Measurements from ENCODE around the gene SLC2A5.
"Not testable (repeated sequence)": the region's sequence is repeated elsewhere in the genome, so short reads cannot be mapped to it uniquely, and the experiment has no call there.

Gene SLC2A5

DNA sequence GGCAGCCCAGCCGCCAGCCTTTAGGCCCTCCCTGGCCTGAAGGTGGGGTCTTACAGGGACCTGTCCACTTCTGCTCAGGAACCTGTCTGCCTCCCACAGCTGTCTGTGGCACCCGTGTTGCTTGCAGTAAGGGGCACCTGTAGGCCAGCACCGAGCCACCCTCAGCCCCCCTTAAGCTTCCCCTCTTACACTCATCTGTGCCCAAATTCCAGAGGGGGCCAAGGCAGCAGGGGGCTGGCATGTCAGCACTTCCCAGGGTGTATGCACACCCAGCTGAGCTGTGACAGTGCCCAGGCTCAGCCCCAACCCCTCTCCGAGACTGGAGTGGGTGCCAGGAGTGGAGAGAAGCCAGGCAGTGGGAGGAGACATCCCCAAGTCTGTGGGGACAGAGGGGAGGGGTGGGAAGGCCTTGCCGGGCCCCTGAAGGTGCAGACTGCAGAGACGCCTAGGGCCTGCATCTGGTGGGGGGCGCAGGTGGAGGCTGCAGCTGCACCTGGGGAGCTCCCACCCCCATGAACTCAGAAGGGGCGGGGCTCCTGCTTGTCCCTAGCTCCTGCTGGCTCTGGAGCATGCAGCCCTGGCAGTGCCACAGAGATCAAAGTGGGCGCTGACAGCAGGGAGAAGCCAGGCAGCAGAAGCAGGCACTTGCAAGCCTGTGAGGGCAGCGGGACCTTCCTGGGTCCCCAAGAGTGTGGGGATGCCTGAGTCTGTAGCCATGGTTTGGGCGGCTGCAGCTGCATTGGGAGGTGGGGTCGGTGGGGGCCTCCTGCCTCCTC, 37.8 kb downstream of the SLC2A5 start:
- DNase-seq = no peak

DNA sequence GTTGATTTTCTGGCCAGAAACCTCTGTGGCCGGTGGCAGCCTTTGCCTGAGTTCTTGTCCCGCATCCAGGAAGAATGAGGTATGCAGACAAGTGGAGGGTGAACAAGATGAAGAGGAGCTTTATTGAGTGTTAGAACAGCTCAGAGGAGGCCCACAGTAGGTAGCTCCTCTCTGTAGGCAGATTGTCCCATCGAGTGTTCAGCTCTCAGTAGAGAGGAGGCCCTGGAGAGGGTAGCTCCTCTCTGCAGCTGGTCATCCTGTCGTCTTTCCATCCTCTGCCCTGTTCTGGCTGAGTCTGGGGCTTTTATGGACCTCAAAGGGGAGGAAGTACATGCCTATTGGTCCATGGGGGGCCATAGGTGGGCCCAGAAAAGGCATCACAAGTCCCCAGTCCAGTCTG, 38.4 kb downstream of the SLC2A5 start:
- not testable (repeated sequence) for DNase-seq

DNA sequence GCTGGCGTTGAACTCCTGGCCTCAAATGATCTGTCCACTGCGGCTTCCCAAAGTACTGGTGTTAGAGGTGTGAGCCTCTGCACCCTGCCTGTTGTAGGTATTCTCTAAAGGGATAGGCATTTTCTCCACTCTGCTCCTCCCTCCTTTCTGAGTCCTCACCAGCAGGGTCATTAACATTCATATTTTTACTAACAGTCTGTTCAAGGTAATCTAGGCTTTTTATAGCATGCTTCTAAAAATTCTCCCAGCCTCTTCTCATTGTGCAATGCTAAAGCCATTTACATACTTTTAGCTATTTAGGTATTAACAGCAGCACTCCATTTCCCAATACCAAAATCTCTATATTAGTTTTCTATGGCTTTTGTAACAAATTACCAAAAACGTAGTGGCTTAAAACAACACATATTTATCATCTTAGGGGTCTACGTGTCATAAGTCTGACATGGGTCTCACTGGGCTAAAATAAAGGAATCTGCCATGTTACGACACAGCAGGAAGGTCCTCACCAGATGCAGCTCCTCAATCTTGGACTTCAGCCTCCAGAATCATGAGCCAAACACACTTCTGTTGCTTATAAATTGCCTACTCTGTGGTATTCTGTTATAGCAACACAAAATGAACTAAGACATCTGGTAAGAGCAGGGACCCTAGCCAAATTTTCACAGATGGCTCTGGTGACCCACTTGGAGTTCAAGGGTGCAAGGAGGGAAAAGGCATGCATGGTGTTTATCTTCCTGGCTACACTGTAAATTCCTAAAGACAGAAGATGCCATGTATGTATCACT, 40.3 kb downstream of the SLC2A5 start:
- no peak for DNase-seq

DNA sequence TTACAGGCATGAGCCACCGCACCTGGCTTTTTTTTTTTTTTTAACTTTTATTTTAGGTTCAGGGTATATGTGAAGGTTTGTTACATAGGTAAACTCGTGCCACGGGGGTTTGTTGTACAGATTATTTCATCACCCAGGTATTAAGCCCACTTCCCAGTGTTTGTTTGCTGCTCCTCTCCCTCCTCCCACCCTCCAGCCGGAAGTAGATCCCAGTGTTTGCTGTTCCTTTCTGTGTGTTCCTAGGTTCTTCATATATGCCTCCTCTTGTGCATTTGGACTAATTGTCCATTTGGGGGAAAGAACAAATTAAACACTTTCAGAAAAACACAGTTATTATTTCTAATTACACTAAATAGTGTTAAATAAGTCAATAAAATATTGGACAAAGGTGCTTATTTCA, 42.1 kb downstream of the SLC2A5 start:
- DNase-seq = no peak

DNA sequence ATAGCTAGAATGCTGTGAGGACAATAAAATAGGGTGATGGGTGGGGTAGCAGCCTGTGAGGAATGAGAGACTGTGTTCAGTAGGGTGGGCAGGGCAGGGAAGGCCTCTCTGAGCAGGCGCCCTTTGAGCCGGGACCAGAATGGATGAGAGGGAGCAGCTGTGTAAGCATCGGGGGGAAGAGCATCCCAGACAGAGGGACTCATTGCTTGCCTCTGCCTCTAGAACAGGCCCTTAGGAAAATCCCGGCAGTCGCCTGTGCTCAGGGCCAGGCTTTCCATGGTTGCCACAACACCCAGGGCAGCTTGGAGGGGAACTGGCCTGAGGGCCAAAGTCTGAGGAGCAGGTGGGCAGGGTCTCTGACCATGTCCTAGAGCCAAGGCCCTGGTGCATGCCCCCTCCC, 44.0 kb downstream of the SLC2A5 start:
- DNase-seq = no peak

DNA sequence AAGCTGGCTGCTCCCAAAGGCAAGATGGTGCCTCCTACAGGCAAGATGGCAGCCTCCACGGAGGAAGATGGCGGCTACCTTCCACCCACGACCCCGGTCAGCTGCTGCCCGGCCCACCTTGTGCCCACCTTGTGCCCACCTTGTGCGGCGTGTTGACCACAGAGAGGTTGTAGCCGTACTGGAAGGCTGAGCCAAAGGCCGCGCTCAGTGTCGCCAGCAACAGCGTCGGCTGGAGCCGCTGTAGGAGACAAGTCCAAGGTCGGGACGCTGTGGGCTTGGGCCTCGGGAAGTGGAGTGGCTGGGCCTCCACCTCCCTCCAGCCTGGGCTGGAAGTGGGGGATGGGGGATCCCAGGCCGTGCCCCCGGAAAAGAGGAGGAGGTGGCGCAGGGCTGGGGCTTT, 44.6 kb downstream of the SLC2A5 start:
- DNase-seq = no peak

DNA sequence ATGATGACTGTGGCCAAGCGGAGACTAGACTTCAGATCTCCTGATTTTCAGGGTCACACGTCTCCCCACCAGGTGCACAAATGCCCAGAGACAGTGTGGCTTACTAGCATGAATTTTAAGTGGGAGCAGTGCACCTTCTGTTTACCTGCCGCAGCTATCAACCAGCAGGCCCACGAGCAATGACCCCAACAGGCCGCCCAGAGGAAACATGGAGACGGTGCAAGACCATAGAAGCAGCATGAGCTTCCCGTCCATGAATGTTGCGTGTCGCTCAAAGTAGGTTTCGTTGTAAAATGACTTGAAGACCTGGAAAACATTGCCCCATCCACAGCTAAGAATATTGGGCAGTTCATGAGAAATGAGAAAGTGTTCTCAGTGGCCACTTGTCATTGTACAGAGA, 46.7 kb downstream of the SLC2A5 start:
- DNase-seq = no peak

DNA sequence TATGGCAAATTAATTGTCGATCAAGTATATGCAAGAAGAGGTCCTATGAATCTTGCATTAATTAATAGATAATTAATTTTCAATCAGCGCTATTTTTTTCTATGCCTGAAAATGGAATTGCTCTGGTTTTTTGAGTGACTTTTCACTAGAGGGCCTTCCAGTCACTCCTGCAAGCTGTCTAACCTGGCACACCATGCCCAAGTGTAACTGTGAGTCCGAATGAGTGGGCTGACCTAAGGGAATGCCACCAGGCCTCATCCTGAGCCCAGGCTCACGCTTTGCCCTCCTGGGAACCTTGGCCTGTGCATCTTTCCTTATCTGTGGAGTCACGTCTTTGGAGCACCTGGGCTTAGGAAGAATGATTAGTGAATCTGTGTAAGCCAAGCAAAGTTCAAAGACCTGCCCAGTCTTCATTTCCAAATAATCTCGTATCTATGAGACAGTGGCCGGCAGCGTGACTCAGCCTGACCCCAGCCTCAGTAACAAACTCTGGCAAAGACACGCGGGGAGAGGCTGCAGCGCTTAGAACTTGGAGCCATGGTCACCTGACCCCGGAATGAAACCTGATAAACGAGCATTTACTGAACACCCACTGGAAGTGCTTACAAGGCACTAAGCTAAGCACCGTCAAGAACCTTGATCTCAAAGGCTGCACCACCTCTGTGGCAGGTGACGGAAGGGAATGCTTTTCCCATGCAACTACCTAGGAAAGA, 47.3 kb downstream of the SLC2A5 start:
- DNase-seq = not testable (repeated sequence)

DNA sequence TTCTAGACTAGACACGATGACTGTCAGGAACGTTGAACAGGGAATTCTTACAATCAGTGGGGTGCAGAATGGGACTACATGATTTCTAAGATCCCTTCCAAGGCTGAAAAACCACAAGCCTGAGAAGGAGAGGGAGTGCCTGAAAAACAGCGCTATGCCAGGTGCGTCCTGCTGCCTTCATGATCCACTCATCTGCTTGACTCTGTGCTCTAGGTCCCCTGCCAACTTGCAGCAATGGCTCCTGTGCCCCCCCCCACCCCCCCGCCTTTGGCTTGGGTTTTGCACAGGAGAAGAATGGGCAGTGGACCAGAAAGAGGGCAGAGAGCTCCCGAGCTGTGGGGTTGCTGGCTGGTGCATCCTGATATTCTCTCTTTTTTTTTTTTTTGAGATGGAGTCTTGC, 49.1 kb downstream of the SLC2A5 start:
- no peak for DNase-seq

DNA sequence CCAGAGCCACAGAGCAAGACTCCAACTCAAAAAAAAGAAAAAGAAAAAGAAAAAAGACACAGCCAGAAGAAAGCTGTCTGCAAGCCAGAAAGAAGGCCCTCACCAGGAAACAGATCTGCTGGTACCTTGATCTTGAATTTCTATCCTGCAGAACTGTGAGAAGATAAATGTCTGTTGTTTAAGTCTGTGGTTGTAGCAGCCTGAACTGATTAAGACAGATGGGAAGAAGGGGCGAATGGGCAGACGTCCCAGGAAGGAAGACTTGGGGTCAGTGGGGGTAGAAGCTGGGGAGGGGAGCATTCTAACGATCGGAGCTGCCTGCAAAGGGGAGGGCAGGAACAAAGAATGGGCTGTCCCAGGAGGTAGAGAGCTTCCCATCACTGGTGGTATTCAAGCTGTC, 49.5 kb downstream of the SLC2A5 start:
- DNase-seq = no peak

DNA sequence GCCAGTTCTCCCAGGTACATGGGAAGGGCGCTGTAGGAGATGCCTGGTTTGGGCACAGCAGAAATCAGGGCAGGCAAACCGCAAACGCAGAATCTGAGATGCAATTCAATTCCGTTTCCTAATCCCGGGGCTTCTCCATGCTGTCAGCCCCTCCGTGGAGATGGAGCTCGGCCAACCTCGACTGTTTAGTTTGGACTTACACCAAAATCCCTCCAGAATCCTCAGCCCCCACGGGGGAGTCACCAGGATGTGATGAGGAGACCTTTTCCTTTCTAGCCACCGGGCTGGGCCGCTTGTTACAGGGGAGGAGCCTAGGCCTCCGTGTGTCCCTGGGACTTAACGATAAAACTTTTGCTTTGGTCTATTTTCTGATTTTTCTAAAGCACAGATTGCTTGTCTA, 51.1 kb downstream of the SLC2A5 start:
- DNase-seq = no peak

DNA sequence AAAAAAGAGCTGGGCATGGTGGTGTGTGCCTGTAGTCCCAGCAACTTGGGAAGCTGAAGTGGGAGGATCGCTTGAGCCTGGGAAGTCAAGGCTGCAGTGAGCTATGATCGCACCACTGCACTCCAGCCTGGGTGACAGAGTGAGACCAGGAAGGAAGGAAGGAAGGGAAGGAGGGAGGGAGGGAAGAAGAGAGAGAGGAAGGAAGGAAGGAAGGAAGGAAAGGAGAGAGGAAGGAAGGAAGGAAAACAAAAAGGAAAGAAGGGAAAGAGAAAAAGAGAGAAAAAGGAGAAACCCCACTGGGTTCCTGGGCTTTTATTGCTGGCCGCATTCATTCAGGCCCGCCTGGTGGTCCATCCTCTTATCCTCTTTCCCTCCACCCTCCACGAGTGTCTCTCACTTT, 53.0 kb downstream of the SLC2A5 start:
- no peak for DNase-seq

DNA sequence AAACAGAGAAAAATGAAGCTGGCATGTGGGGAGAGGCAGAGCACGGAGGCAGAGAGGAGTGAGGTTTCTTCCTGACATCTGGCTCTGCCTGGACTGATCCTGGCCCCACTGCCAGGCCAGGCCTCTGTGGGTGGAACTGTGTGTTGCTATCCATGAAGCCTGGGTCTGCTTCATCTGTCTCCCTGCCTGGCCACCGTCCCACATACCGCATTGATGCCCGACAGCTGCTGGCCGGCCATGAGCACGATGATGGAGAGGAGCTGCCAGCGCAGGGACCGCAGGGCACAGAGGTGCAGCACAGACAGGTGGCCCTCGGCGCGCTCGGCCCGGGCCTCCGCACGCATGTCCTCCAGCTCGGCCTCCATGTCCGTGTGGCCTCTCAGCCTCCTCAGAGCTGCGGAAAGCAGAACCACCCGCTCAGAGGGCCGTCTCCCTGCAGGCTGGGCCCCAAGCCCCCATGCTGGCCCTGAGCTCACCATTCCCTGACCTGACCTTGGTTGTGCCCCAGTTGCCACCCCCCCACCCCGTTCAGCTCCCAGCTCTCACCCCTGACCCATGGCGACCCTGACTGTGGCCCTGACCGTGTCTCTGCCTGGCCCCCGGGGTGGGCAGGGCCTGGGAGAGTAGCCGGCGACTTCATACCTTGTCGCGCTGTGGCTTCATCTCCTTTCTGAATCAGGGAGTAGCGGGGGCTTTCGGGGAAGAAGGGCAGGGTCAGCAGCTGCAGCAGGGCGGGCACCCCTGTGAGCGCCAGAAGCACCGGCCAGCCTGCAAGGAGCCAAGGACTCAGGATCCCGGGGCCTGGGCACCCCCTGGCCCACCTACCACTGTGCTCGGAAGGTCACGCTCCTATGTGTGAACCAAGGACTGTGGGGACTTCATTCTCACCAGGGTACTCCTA, 54.7 kb downstream of the SLC2A5 start:
- DNase-seq = no peak

DNA sequence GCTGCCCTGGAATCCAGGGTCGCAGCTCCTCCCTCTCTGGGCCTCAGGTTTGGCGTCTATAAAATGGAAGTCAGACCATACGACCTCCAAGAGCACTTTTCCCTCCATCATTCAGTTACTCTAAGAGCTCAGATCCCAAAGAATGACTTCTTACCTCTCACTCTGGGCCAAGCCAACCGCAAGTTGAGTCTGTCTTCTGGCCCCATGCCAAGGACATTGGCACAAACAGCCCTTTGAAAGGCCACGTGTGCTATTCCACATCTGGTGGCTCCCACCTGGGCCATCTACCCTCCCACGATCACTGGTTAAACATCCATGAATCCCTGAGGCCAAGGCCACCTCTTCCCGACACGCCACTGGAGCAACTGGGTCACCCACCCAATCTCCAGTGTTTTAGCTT, 55.6 kb downstream of the SLC2A5 start:
- no peak for DNase-seq

DNA sequence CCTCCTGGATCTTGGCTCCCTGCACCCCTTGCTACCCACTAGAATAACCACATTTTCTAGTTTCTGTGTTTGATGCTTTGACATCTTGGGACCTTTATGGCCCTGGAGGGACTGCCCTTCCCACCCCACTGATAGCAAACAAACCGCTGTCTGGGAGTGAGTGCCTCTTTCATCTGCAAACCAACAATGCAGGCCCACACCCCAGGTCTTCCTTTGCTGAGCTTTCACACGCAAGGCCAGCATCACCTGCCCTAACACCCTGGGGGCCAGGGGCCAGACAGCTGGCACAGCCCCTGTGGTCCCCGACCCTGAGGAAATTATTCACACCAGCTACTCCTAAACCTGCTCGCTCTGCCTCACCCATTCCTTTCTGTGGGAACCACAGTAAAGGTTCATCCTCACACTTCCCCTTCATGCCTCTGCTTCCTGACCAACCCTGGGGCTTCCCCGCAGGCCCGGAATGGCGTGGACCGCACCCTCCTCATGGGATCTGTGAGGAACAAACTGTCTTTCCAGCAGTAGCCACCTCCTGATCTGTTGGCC, 58.6 kb downstream of the SLC2A5 start:
- no peak for DNase-seq

DNA sequence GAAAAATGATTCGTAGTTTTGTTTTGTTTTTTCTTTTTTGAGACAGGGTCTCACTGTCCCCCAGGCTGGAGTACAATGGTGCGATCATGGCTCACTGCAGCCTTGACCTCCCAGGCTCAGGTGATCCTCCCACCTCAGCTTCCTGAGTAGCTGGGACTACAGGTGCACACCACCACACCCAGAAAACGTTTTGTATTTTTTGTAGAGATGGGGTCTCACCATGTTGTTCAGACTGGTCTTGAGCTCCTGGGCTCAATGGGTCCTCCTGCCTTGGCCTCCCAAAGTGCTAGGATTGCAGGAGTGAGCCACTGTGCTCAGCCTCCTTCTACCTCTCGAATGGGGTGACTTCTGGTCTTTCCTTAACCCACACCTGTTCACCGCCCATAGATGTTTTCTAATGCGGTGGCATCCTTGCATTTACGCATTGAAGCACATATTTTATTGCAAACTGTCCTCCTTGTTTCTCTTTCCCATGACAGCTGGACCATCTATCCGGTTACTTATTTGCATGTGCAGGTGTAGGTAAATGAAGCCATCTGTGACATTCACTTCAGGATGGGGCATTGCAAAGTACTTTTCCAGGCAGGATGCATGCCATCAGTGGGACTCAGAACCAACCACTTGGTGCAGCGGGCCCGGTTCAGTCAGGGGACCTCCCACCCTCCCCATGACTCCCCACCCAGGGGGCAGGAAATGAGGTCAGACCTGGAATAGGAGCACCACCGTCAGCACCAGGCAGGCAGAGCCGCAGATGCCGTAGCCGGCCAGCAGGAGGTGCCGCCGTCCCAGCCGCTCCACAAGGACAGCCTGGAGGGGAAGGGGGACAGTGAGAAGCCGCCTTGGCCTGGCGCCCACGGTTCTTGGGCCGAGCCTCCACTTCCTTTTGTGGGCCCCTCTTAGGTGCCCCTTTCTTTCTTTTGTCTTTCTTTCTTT, 59.7 kb downstream of the SLC2A5 start:
- DNase-seq = no peak

DNA sequence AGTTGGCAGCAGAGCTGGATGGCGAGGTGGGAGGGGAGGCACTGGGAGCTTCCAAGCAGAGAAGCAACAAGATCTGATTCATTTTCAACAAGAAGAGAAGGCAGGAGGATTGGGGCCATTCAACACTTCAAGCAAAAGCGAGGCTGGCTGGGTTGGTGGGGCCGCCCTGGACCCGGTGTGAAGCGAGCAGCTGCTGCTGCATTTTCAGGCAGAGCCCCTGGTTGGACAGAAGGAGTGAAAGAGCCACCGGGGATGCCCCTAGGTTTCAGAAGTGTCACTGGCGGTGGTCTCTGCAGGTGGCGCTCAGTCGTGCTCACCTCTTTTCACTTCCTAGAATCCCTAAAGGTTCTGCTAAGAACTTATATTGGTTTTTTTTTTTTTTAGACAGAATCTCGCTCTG, 61.2 kb downstream of the SLC2A5 start:
- DNase-seq = no peak

DNA sequence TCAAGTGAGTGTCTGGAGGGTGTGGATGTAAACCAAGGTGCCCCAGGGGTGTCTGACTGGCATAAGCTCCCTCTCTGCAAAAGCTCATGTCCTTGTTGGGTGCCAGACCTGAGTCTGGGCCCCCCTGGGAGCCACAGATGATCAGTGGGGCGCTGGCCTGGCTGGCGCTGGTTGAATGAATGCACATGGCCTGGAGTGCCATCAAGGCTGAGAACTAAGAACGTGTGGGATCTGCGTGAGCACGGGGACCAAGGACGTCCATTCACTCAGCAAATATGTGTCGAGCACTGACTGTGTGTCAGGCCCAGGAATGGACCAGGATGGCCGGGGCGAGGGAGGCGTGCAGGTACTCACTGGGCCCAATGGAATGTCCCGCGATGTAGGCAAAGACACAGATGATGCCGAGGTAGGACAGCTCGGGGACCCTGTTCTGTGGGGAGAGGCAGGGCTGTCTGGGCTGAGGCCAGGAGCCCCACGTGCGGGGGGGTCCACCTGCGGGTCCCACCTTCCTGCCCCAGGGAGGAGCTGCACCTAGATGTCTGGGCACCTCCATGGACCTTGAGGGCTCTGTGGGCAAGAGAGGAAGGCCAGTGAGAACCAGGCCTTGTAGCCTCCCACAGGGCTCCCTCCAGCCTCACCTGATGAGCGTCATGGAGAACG, 62.3 kb downstream of the SLC2A5 start:
- no peak for DNase-seq

DNA sequence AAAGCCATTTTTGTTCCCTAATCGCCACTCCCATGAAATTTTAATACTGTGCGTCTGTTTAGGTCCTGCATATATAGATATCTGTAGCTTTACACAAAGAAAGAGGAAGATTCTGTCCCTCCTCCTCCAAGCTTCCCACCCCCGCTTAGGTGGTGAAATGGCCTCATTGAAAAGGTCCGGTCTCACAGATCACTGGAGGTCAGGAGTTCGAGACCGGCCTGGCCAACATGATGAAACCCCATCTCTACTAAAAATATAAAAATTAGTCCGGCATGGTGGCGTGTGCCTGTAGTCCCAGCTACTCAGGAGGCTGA, 64.1 kb downstream of the SLC2A5 start:
- no peak for DNase-seq

DNA sequence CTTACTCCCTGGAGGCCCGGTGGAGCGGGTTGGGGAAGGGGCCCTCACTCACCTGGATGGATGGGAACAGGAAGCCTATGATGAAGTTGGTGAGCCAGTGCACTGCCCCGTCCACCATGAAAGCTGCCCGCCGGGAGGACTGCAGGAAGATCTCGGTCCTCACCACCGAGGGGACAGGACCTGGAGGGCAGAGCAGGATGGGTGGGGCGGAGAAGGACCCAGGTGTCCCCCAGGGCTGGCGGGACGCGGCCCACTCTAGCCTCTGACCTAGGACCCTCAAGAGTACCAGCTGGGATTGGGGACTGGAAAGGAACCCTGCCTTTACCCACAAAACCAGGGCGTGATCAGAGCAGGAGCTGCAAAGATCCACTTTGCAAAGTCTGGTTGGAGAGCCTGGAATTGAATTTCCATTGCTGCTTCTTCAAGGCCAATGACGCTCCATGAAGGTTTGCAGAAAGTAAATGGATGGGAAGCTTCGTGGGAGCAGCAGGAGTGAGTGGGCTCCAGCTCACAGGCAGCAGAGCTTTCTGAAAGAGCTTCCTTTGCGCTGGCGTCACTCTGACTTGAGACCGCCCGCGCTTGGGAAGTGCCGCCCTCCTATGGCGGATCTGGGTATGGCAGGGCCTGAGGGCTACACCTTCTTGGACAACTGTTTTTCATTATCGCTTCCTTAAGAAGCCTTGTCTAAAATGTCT, 64.6 kb downstream of the SLC2A5 start:
- peak; percentile 10 to 37 for DNase-seq

Measured in SW 1271 (cell line).